ENCODE measurements around the gene GRN.
"Not testable (repeated sequence)": the region's sequence is repeated elsewhere in the genome, so short reads cannot be mapped to it uniquely, and the experiment has no call there.

GRN gene

DNA sequence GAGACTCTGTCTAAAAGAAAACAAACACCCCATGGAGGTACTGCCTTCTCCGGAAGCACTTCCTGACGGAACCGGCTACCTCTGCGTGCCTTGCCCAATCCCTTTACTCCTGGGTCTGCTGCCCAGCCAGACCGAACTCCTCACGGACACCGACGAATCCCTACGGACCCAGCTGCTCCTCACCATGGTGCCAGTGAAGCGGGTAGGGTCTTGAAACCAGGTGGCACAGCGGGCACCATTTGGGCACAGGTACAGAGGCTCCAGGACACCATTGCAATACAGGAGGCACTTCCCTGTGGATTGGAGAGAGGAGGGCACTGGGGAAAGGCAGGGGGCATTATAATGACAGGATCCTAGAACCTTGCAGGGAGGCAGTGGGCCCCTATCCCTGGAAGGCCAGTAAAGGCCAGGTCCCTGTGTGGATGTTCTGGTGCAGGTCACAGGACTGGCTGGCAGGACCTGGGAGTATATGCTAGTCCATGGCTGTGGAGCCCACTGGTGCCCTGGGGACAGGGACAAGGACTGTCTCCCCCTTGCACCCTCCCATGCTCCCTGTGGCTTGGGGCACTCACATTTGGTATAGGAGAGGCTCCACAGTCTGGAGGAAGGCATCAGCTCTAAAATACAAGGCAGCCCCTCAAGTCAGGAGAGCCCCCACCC lies 22.7 kb upstream of the GRN start:
- Histone ChIP-seq H3K4me3 (ENCODE audit: low read depth, low read length) (no peak overlapping the region), H3K79me2 (ENCODE audit: control insufficient read depth, insufficient read depth, low read length, unreplicated experiment) (peaks cover 13% of the 10 kb centered on the region), H3K4me1 (ENCODE audit: control insufficient read depth, insufficient read depth, low read length, unreplicated experiment) (no peaks in the 10 kb centered on the region), H3K27me3 (ENCODE audit: insufficient read depth, low read length) (peaks cover 3% of the 10 kb centered on the region; the same call in 1 of the 2 replicates), H3K27ac (ENCODE audit: low read depth, low read length) (no peak overlapping the region), H3K36me3 (ENCODE audit: insufficient read depth, low read length) (no peaks in the 10 kb centered on the region; the same call in 1 of the 2 replicates), H2AFZ (ENCODE audit: low read length, unreplicated experiment) (no peak overlapping the region)

GRCh38 chr17:44323359-44324091 lies 21.6 kb upstream of the GRN start:
- Histone ChIP-seq H3K27ac (ENCODE audit: low read depth, low read length) (no peak overlapping the region), H3K4me1 (ENCODE audit: control insufficient read depth, insufficient read depth, low read length, unreplicated experiment) (no peaks in the 10 kb centered on the region), H2AFZ (ENCODE audit: low read length, unreplicated experiment) (no peak overlapping the region), H3K4me3 (ENCODE audit: low read depth, low read length) (peak overlapping the region; percentile 88), H3K27me3 (ENCODE audit: insufficient read depth, low read length) (no peaks in the 10 kb centered on the region), H3K79me2 (ENCODE audit: control insufficient read depth, insufficient read depth, low read length, unreplicated experiment) (peaks cover 13% of the 10 kb centered on the region), H3K36me3 (ENCODE audit: insufficient read depth, low read length) (no peaks in the 10 kb centered on the region; the same call in 1 of the 2 replicates)

DNA sequence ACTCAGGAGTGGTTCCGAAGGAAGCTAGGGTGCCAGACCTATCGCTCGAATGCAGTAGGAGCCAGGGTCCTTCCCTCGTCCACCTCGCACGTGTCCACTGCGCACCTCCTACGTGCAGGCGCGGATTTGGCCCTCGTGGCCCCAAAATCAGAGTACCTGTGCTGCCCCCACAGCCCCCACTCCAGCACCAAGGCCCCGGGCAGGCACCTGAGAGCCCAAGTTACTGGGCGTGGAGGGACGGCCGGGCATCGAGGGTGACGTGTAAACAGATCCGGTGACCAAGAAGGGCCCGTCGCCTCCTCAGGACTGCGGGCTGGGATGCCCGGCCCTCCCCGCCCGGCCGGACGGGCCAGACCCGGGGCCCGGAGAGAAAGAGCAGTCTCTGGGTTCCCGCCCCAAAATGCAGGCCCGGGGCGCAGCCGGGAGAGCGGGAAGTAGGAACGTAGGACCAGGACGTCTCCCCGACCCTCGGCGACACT lies 21.0 kb upstream of the GRN start:
- H3K4me1 ChIP-seq (ENCODE audit: control insufficient read depth, insufficient read depth, low read length, unreplicated experiment): no peaks in the 10 kb centered on the region
- H2AFZ ChIP-seq (ENCODE audit: low read length, unreplicated experiment): peak overlapping the region; percentile 55
- no peak overlapping the region for H3K27ac ChIP-seq (ENCODE audit: low read depth, low read length)
- H3K79me2 ChIP-seq (ENCODE audit: control insufficient read depth, insufficient read depth, low read length, unreplicated experiment): peaks cover 13% of the 10 kb centered on the region
- no peaks in the 10 kb centered on the region; the same call in 1 of the 2 replicates for H3K36me3 ChIP-seq (ENCODE audit: insufficient read depth, low read length)
- H3K4me3 ChIP-seq (ENCODE audit: low read depth, low read length): peak overlapping the region; percentile 88
- H3K27me3 ChIP-seq (ENCODE audit: insufficient read depth, low read length): no peaks in the 10 kb centered on the region

GRCh38 chr17:44324571-44325275 lies 20.4 kb upstream of the GRN start, which contains the start of gene SLC25A39:
Gene SLC25A39, minus strand, starts transcription at chr17:44324823. Its CDS starts 1,261 bp downstream, at chr17:44323562.
- Histone ChIP-seq H2AFZ (ENCODE audit: low read length, unreplicated experiment) (peak within 1 kb of the TSS; percentile 80), H3K36me3 (ENCODE audit: insufficient read depth, low read length) (no peaks in the 10 kb centered on the region; the same call in 1 of the 2 replicates), H3K27me3 (ENCODE audit: insufficient read depth, low read length) (no peaks in the 10 kb centered on the region), H3K4me3 (ENCODE audit: low read depth, low read length) (peak within 1 kb of the TSS; percentile 88), H3K4me1 (ENCODE audit: control insufficient read depth, insufficient read depth, low read length, unreplicated experiment) (no peaks in the 10 kb centered on the region), H3K27ac (ENCODE audit: low read depth, low read length) (peak within 1 kb of the TSS; percentile 64), H3K79me2 (ENCODE audit: control insufficient read depth, insufficient read depth, low read length, unreplicated experiment) (peaks cover 13% of the 10 kb centered on the region)

DNA sequence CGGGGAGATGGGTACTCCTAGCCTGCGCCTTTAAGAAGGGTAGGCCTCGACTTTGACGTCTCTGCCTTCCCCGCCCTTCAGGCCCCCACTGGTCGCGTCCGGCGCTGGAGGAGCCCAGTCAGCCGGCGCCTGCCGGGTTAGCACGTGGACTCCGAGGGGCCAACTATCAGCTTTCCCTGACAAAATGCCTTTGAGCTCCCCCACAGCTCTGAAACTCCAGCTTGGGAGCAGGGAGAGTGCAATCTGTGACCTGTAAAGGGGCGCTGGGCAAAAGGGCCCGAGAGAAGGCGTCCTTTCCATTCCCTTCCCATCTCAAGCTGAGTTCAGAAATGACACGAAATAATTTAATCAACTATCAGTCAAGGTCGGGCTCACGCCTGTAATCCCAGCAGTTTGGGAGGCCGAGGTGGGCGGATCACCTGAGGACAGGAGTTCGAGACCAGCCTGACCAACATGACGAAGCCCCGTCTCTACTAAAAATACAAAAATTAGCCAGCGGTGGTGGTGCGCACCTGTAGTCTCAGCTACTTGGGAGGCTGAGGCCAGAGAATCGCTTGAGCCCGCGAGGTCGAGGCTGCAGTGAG lies 18.1 kb upstream of the GRN start:
- Histone ChIP-seq H3K27ac (ENCODE audit: low read depth, low read length) (no peak overlapping the region), H3K4me1 (ENCODE audit: control insufficient read depth, insufficient read depth, low read length, unreplicated experiment) (no peaks in the 10 kb centered on the region), H2AFZ (ENCODE audit: low read length, unreplicated experiment) (no peak overlapping the region), H3K27me3 (ENCODE audit: insufficient read depth, low read length) (no peaks in the 10 kb centered on the region), H3K4me3 (ENCODE audit: low read depth, low read length) (peak overlapping the region; percentile 11; the same call in 1 of the 2 replicates), H3K79me2 (ENCODE audit: control insufficient read depth, insufficient read depth, low read length, unreplicated experiment) (peaks cover 13% of the 10 kb centered on the region), H3K36me3 (ENCODE audit: insufficient read depth, low read length) (no peaks in the 10 kb centered on the region)

DNA sequence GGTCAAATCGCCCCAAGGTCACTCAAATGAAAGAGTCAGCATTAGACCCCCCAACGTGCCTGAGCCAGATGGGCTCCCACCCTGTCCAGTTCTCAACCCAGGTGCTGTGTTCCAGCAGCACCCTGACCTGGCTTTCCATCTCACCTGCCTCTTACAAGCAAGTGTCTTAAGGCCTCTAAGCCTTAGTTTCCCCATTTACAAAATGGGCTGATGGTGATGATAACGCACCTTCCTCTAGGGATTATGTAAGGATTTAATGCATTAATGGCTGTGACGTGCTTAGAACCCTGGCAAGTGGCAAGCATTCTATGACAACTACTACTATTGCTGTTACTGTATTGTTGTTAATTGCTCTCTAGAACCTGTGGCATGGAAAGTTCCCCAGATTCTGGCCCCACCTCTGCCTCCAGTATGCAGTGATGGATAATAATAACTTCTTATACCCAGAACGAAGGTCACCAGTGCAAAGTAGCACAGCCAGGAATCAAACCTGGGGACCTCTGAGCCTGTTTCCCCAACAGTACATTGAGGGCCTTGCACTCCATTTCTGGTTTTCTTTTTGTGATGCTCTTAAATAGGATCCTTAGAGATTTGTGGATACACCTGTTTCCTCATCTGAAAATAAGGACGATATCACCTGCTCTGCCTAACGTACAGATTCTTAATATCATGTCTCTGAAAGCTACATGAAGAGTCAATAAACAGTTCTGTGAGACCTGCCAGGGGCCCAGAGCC lies 17.2 kb upstream of the GRN start:
- H3K27ac ChIP-seq (ENCODE audit: low read depth, low read length): no peak overlapping the region
- H3K79me2 ChIP-seq (ENCODE audit: control insufficient read depth, insufficient read depth, low read length, unreplicated experiment): peaks cover 13% of the 10 kb centered on the region
- no peak overlapping the region for H2AFZ ChIP-seq (ENCODE audit: low read length, unreplicated experiment)
- no peak overlapping the region for H3K4me3 ChIP-seq (ENCODE audit: low read depth, low read length)
- H3K36me3 ChIP-seq (ENCODE audit: insufficient read depth, low read length): no peaks in the 10 kb centered on the region
- no peaks in the 10 kb centered on the region for H3K27me3 ChIP-seq (ENCODE audit: insufficient read depth, low read length)
- no peaks in the 10 kb centered on the region for H3K4me1 ChIP-seq (ENCODE audit: control insufficient read depth, insufficient read depth, low read length, unreplicated experiment)

GRCh38 chr17:44329516-44329915 lies 15.6 kb upstream of the GRN start:
- not testable (repeated sequence) for H2AFZ ChIP-seq (ENCODE audit: low read length, unreplicated experiment); H3K27ac ChIP-seq (ENCODE audit: low read depth, low read length); H3K4me3 ChIP-seq (ENCODE audit: low read depth, low read length); H3K79me2 ChIP-seq (ENCODE audit: control insufficient read depth, insufficient read depth, low read length, unreplicated experiment); H3K27me3 ChIP-seq (ENCODE audit: insufficient read depth, low read length); H3K4me1 ChIP-seq (ENCODE audit: control insufficient read depth, insufficient read depth, low read length, unreplicated experiment); H3K36me3 ChIP-seq (ENCODE audit: insufficient read depth, low read length)

DNA sequence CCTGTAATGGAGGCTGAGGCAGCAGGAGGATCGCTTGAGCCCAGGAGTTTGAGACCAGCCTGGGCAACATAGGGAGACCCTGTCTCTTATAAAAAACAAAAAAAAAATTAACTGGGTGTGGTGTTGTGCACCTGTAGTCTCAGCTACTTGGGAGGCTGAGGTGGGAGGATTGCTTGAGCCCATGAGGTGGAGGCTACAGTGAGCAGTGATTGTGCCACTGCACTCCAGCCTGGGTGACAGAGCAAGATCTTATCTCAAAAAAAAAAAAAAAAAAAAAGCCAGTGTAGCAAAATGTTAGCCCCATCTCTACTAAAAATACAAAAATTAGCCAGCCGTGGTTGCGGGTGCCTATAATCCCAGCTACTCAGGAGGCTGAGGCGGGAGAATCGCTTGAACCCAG lies 14.8 kb upstream of the GRN start:
- not testable (repeated sequence) for H3K4me3 ChIP-seq (ENCODE audit: low read depth, low read length); H3K36me3 ChIP-seq (ENCODE audit: insufficient read depth, low read length); H2AFZ ChIP-seq (ENCODE audit: low read length, unreplicated experiment); H3K4me1 ChIP-seq (ENCODE audit: control insufficient read depth, insufficient read depth, low read length, unreplicated experiment); H3K27me3 ChIP-seq (ENCODE audit: insufficient read depth, low read length); H3K79me2 ChIP-seq (ENCODE audit: control insufficient read depth, insufficient read depth, low read length, unreplicated experiment); H3K27ac ChIP-seq (ENCODE audit: low read depth, low read length)

- no peak overlapping the region for H3K27ac ChIP-seq (ENCODE audit: low read depth, low read length)
- H3K4me1 ChIP-seq (ENCODE audit: control insufficient read depth, insufficient read depth, low read length, unreplicated experiment): no peaks in the 10 kb centered on the region
- no peaks in the 10 kb centered on the region for H3K36me3 ChIP-seq (ENCODE audit: insufficient read depth, low read length)
- H3K27me3 ChIP-seq (ENCODE audit: insufficient read depth, low read length): no peaks in the 10 kb centered on the region
- no peak overlapping the region for H2AFZ ChIP-seq (ENCODE audit: low read length, unreplicated experiment)
- no peak overlapping the region for H3K4me3 ChIP-seq (ENCODE audit: low read depth, low read length)
- H3K79me2 ChIP-seq (ENCODE audit: control insufficient read depth, insufficient read depth, low read length, unreplicated experiment): no peaks in the 10 kb centered on the region
Observed at GRCh38 chr17:44331249-44331760, 13.8 kb upstream of the GRN start.

DNA sequence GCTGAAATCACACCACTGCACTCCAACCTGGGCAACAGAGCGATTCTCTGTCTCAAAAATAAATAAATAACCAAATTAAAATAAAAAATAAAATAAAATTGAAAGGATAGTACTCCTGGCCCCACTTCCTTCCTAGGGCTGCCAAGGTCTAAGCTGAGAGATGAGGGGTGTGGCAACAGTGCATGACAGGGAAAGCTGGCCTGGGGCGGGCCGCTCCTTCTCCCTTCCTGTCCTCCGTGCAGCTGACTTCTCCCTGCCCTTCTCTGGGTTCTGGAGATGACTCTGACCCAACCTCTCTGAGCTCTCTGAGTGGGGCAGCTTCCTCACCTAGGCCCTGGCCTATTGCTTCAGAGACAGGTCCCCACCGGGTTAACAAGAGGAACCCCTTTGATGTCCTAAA lies 11.7 kb upstream of the GRN start:
- H3K4me1 ChIP-seq (ENCODE audit: control insufficient read depth, insufficient read depth, low read length, unreplicated experiment): no peaks in the 10 kb centered on the region
- H3K4me3 ChIP-seq (ENCODE audit: low read depth, low read length): no peak overlapping the region
- H3K27me3 ChIP-seq (ENCODE audit: insufficient read depth, low read length): no peaks in the 10 kb centered on the region
- no peaks in the 10 kb centered on the region for H3K79me2 ChIP-seq (ENCODE audit: control insufficient read depth, insufficient read depth, low read length, unreplicated experiment)
- no peak overlapping the region for H2AFZ ChIP-seq (ENCODE audit: low read length, unreplicated experiment)
- no peaks in the 10 kb centered on the region for H3K36me3 ChIP-seq (ENCODE audit: insufficient read depth, low read length)
- no peak overlapping the region for H3K27ac ChIP-seq (ENCODE audit: low read depth, low read length)
